H1 (cell line): Measurements from ENCODE around the gene FREM1. TPM values are rescaled to one million over a fixed set of nuclear protein-coding genes. Genes with fewer than 3 reads are reported as not detected.
A peak's percentile ranks its signal among the peaks of the same experiment; 100 is the strongest.

Source experiments
- CTCF ChIA-PET: fragments of 300-600 bp; sonication (Branson Sonifier 250); formaldehyde crosslinking; loops from one replicate; lab custom pipeline; 2021; ENCODE audit not compliant: partially characterized antibody; lab: Charles Lee
- POLR2A ChIA-PET: fragments of 300-600 bp; sonication (Branson Sonifier 250); formaldehyde crosslinking; loops from one replicate; lab custom pipeline; 2021; ENCODE audit warnings: inconsistent platforms; ENCODE audit not compliant: partially characterized antibody; lab: Charles Lee
- DNase-seq, 2 experiments: peaks; one replicate each; pipeline versions ENCODE4 v3.0.0 to v3.0.0-alpha.2; 2010 to 2022; ENCODE audit warnings: low spot score in 2 of 2, low read depth in 1 of 2, mixed read lengths in 1 of 2
- FAIRE-seq: peaks from 2 replicates; lab custom pipeline; 2011; peaks lifted over from hg19 to GRCh38; lab: Jason Lieb, UNC
- H2AFZ ChIP-seq: 2 replicates; pipeline ENCODE4 v1.8.1; 2012; ENCODE audit warnings: low read length, inconsistent platforms
- H2AK5ac ChIP-seq: 2 replicates; pipeline ENCODE4 v1.6.1; 2013; ENCODE audit warnings: low read depth, low read length
- H2BK120ac ChIP-seq: replicated peaks from 2 replicates; pipeline ENCODE3; 2013; ENCODE audit warnings: low read depth, low read length, inconsistent platforms
- H2BK12ac ChIP-seq: 2 replicates; pipeline ENCODE4 v1.6.1; 2013; ENCODE audit warnings: low read depth, low read length
- H2BK15ac ChIP-seq: 2 replicates; pipeline ENCODE4 v1.6.1; 2013; ENCODE audit warnings: low read length
- H2BK20ac ChIP-seq: 2 replicates; pipeline ENCODE4 v1.6.1; 2013; ENCODE audit warnings: low read length
- H2BK5ac ChIP-seq: 2 replicates; pipeline ENCODE4 v1.6.1; 2013; ENCODE audit warnings: low read depth, low read length
- H3K14ac ChIP-seq: 2 replicates; pipeline ENCODE4 v1.6.1; 2013; ENCODE audit warnings: inconsistent platforms; ENCODE audit not compliant: insufficient read length
- H3K18ac ChIP-seq: 2 replicates; pipeline ENCODE4 v1.6.1; 2013; ENCODE audit warnings: low read length; ENCODE audit errors: extremely low read depth
- H3K23ac ChIP-seq: 2 replicates; pipeline ENCODE4 v1.6.1; 2013; ENCODE audit warnings: inconsistent platforms; ENCODE audit not compliant: insufficient read length
- H3K23me2 ChIP-seq: 2 replicates; pipeline ENCODE4 v1.6.1; 2013; ENCODE audit warnings: low read depth, low read length
- H3K27ac ChIP-seq: 2 replicates; pipeline ENCODE4 v1.6.1; 2011; ENCODE audit warnings: low read depth, low read length, inconsistent platforms
- H3K27me3 ChIP-seq, 4 experiments: replicated peaks in 1 of 4; 1 replicate in 1 of 4; 2 replicates in 3 of 4; pipeline versions ENCODE4 v1.6.1 to v1.8.1; 2011 to 2013; ENCODE audit warnings: low read length in 3 of 4, mild to moderate bottlenecking in 3 of 4, inconsistent platforms in 2 of 4, mixed read lengths in 2 of 4, moderate library complexity in 1 of 4; ENCODE audit not compliant: control insufficient read depth in 3 of 4, insufficient read depth in 3 of 4; ENCODE audit errors: extremely low read depth in 1 of 4
- H3K36me3 ChIP-seq, 4 experiments: 2 replicates each; pipeline versions ENCODE4 v1.6.1 to v1.8.1; 2011 to 2013; ENCODE audit warnings: mild to moderate bottlenecking in 4 of 4, low read length in 3 of 4, moderate library complexity in 2 of 4, control low read depth in 1 of 4, inconsistent platforms in 1 of 4; ENCODE audit not compliant: insufficient read depth in 4 of 4, control insufficient read depth in 2 of 4
- H3K4ac ChIP-seq: replicated peaks from 2 replicates; pipeline ENCODE3; 2013; ENCODE audit warnings: low read length, low read depth, mixed read lengths, inconsistent platforms; ENCODE audit not compliant: insufficient read length
- H3K4me1 ChIP-seq, 4 experiments: replicated peaks in 1 of 4; 1 replicate in 1 of 4; 2 replicates in 3 of 4; pipeline versions ENCODE4 v1.6.1 to v1.8.1; 2011 to 2013; ENCODE audit warnings: low read length in 3 of 4, inconsistent platforms in 2 of 4, mixed read lengths in 1 of 4; ENCODE audit not compliant: insufficient read depth in 4 of 4, control insufficient read depth in 3 of 4
- H3K4me2 ChIP-seq, 2 experiments: 2 replicates each; pipeline versions ENCODE4 v1.6.1 to v1.8.1; 2011 to 2013; ENCODE audit warnings: low read depth in 2 of 2, low read length in 2 of 2, control low read depth in 1 of 2, inconsistent platforms in 1 of 2, mild to moderate bottlenecking in 1 of 2; ENCODE audit not compliant: insufficient read depth in 1 of 2
- H3K4me3 ChIP-seq, 4 experiments: fragments of 200-600, 300-600 bp in 1 of 4; sonication (generic), shearing (Covaris generic), sonication (Bioruptor Twin) in 1 of 4; 2 replicates each; pipeline versions ENCODE4 v1.5.1 to v1.8.1; 2011 to 2016; ENCODE audit warnings: low read length in 4 of 4, low read depth in 3 of 4, control low read depth in 2 of 4, inconsistent platforms in 2 of 4, mild to moderate bottlenecking in 2 of 4, mixed read lengths in 1 of 4, moderate library complexity in 1 of 4; ENCODE audit not compliant: insufficient read depth in 2 of 4; ENCODE audit errors: extremely low read depth in 1 of 4
- H3K56ac ChIP-seq: replicated peaks from 2 replicates; pipeline ENCODE3; 2013; ENCODE audit warnings: low read depth, mild to moderate bottlenecking, mixed read lengths, low read length, inconsistent platforms; ENCODE audit not compliant: insufficient read length
- H3K79me1 ChIP-seq: 2 replicates; pipeline ENCODE4 v1.6.1; 2013; ENCODE audit warnings: low read depth, low read length, control low read depth
- H3K79me2 ChIP-seq, 2 experiments: 2 replicates each; pipeline versions ENCODE4 v1.6.1 to v1.8.1; 2012 to 2013; ENCODE audit warnings: low read length in 2 of 2, mild to moderate bottlenecking in 2 of 2, inconsistent platforms in 1 of 2; ENCODE audit not compliant: insufficient read depth in 2 of 2, control insufficient read depth in 1 of 2
- H3K9ac ChIP-seq, 4 experiments: replicated peaks in 1 of 4; 1 replicate in 1 of 4; 2 replicates in 3 of 4; pipeline versions ENCODE4 v1.6.1 to v1.8.1; 2011 to 2013; ENCODE audit warnings: low read depth in 3 of 4, low read length in 3 of 4, control low read depth in 2 of 4, mild to moderate bottlenecking in 2 of 4, moderate library complexity in 2 of 4, inconsistent platforms in 1 of 4; ENCODE audit errors: extremely low read depth in 1 of 4
- H3K9me3 ChIP-seq, 2 experiments: 2 replicates each; pipeline versions ENCODE4 v1.6.1 to v1.8.1; 2012 to 2013; ENCODE audit warnings: mild to moderate bottlenecking in 2 of 2, moderate library complexity in 2 of 2, control low read depth in 1 of 2, inconsistent platforms in 1 of 2, low read depth in 1 of 2, low read length in 1 of 2, mixed read lengths in 1 of 2; ENCODE audit not compliant: insufficient read depth in 2 of 2
- H4K20me1 ChIP-seq, 2 experiments: replicated peaks in 1 of 2; 2 replicates each; pipeline versions ENCODE3 to v1.8.1; 2011 to 2013; ENCODE audit warnings: inconsistent platforms in 2 of 2, low read length in 2 of 2, mild to moderate bottlenecking in 1 of 2; ENCODE audit not compliant: insufficient read depth in 2 of 2, control insufficient read depth in 1 of 2
- H4K5ac ChIP-seq: 2 replicates; pipeline ENCODE4 v1.6.1; 2013; ENCODE audit warnings: low read length, low read depth, mixed read lengths, inconsistent platforms; ENCODE audit not compliant: insufficient read length
- H4K8ac ChIP-seq: 2 replicates; pipeline ENCODE4 v1.8.0; 2013; ENCODE audit warnings: mild to moderate bottlenecking, moderate library complexity, low read length, inconsistent platforms; ENCODE audit not compliant: insufficient read depth; ENCODE audit errors: extremely low read depth
- H4K91ac ChIP-seq: replicated peaks from 2 replicates; pipeline ENCODE3; 2013; ENCODE audit warnings: low read length, mixed read lengths, inconsistent platforms; ENCODE audit not compliant: insufficient read length
- CTCF ChIP-seq, 3 experiments: IDR thresholded peaks; 1 replicate in 2 of 3; 2 replicates in 1 of 3; pipeline versions ENCODE4 v1.5.1 to v1.6.1; 2011; ENCODE audit warnings: low read length in 3 of 3, mild to moderate bottlenecking in 3 of 3, inconsistent platforms in 2 of 3, low read depth in 1 of 3, moderate library complexity in 1 of 3; ENCODE audit not compliant: insufficient read depth in 1 of 3; ENCODE audit errors: control extremely low read depth in 1 of 3
- HDAC2 ChIP-seq, 2 experiments: fragments of 300-600 bp in 1 of 2; sonication (generic) in 1 of 2; IDR thresholded peaks; 2 replicates each; pipeline ENCODE4 v1.6.1; 2011 to 2012; ENCODE audit warnings: low read depth in 2 of 2, low read length in 2 of 2, mild to moderate bottlenecking in 2 of 2, moderate library complexity in 2 of 2, borderline replicate concordance in 1 of 2, inconsistent platforms in 1 of 2
- RBBP5 ChIP-seq: IDR thresholded peaks from 2 replicates; pipeline ENCODE4 v1.7.1; 2012; ENCODE audit warnings: low read depth, mild to moderate bottlenecking, inconsistent platforms, low read length, moderate library complexity, borderline replicate concordance
- SAP30 ChIP-seq: fragments of 300-600 bp; sonication (generic); IDR thresholded peaks from 2 replicates; pipeline ENCODE4 v1.7.1; 2012; ENCODE audit warnings: low read length, moderate library complexity, mild to moderate bottlenecking, inconsistent platforms; ENCODE audit not compliant: insufficient read depth, insufficient replicate concordance
- TAF1 ChIP-seq: IDR thresholded peaks from 2 replicates; pipeline ENCODE4 v1.6.1; 2011; ENCODE audit warnings: mild to moderate bottlenecking, low read depth, low read length
- polyA plus RNA-seq, 7 experiments: library from polyadenylated mRNA; depleted of rRNA in 3 of 7; stranded (reverse) in 5 of 7; unstranded in 2 of 7; fragments of >200 nt in 5 of 7; fragments of 200-250 nt in 2 of 7; gene quantifications; 1 replicate in 5 of 7; 2 replicates in 1 of 7; 4 replicates in 1 of 7; pipeline versions ENCODE4 v1.2.1 to v1.2.3, GENCODE V29; 2011 to 2013; ENCODE audit warnings: missing spikeins in 2 of 7, mixed read lengths in 2 of 7
- total RNA-seq: library from RNA; stranded (reverse); fragmentation: NEBNext Ultra II Directional; extraction: Animal tissue kit (Norgen Biotek cat#: 25700); gene quantifications from 2 replicates; pipeline ENCODE4 v1.2.1, GENCODE V29; 2021

The FREM1 gene
- total and polyA plus RNA-seq, 2 of the 8 experiments (the other 6 are each of a cell fraction or from before 2014, with no cell fraction given): 2.6 to 3.1 TPM

- CTCF ChIA-PET: no interaction called here
- peak overlapping the region; percentile 67 to 94 for H3K4me2 ChIP-seq
Observed at GRCh38 chr9:14909181-14909580, 1.0 kb downstream of the FREM1 start.

More at GRCh38 chr9:14909181-14909580, 1.0 kb downstream of the FREM1 start:
- H3K79me1 ChIP-seq: no peaks in the 10 kb centered on the region
- no peaks in the 10 kb centered on the region for H4K20me1 ChIP-seq
- no peak overlapping the region for H3K27ac ChIP-seq
- H3K23ac ChIP-seq: no peak overlapping the region
- H3K27me3 ChIP-seq: no peaks in the 10 kb centered on the region
- H3K23me2 ChIP-seq: peaks cover 4% of the 10 kb centered on the region
- peaks cover 8 to 30% (median 22%) of the 10 kb centered on the region in 4 experiments for H3K4me1 ChIP-seq
- no peak overlapping the region for H3K14ac ChIP-seq
- H3K79me2 ChIP-seq: no peaks in the 10 kb centered on the region
- H2AFZ ChIP-seq: no peak overlapping the region
- no peaks in the 10 kb centered on the region for H3K9me3 ChIP-seq
- peak overlapping the region in 3 of 4 experiments; percentile 23 to 47 (median 31); a peak in 4 of 8 replicates for H3K4me3 ChIP-seq
- peak overlapping the region; percentile 24 for H4K5ac ChIP-seq
- no peak overlapping the region for H2BK20ac ChIP-seq
- no peak overlapping the region for H3K18ac ChIP-seq
- TF ChIP-seq HDAC2 (IDR thresholded peaks at IDR 0.05; ENCODE audit: borderline replicate concordance in 1 of 2, low read depth in 2 of 2, low read length in 2 of 2): no peak
- TF ChIP-seq TAF1: no peak
- no peak for TF ChIP-seq RBBP5
- TF ChIP-seq CTCF (IDR thresholded peaks at IDR 0.05; ENCODE audit: control extremely low read depth in 1 of 3, insufficient read depth in 1 of 3, low read depth in 1 of 3, low read length in 3 of 3): no peak
- no peak for TF ChIP-seq SAP30
- no peak overlapping the region for H3K56ac ChIP-seq
- FAIRE-seq (no peak), DNase-seq (no peak)
- no peak overlapping the region for H3K4ac ChIP-seq
- POLR2A ChIA-PET: interaction anchor here (1.0 to 1.5 kb wide), 2 partner anchors 12 to 27 kb away, joined by 3 read pairs; no protein-coding TSS in a partner anchor
- no peak overlapping the region for H4K91ac ChIP-seq
- no peaks in the 10 kb centered on the region for H3K36me3 ChIP-seq
- no peak overlapping the region for H4K8ac ChIP-seq
- no peak overlapping the region for H2BK12ac ChIP-seq
- no peak overlapping the region for H2BK15ac ChIP-seq
- no peak overlapping the region for H2BK5ac ChIP-seq
- no peak overlapping the region for H2AK5ac ChIP-seq
- H2BK120ac ChIP-seq: no peak overlapping the region
- no peak overlapping the region for H3K9ac ChIP-seq
